Measurements from ENCODE around the gene RAB7A.
"Not testable (repeated sequence)": the region's sequence is repeated elsewhere in the genome, so short reads cannot be mapped to it uniquely, and the experiment has no call there.

RAB7A gene

GRCh38 chr3:128824132-128824850 is 98.3 kb downstream of the RAB7A start:
- no peak for DNase-seq

GRCh38 chr3:128825117-128825725 is 99.2 kb downstream of the RAB7A start:
- DNase-seq: no peak

- not testable (repeated sequence) for DNase-seq
Observed at GRCh38 chr3:128829087-128829486, 103.1 kb downstream of the RAB7A start.

GRCh38 chr3:128829925-128830625 is 104.1 kb downstream of the RAB7A start:
- DNase-seq: not testable (repeated sequence)

- DNase-seq: not testable (repeated sequence)
Observed at GRCh38 chr3:128830762-128831161, 104.8 kb downstream of the RAB7A start.

- DNase-seq: not testable (repeated sequence)
Observed at GRCh38 chr3:128832979-128833378, 107.0 kb downstream of the RAB7A start.

GRCh38 chr3:128835096-128835495 is 109.1 kb downstream of the RAB7A start:
- DNase-seq: no peak

- no peak for DNase-seq
Observed at GRCh38 chr3:128841926-128842920, 116.2 kb downstream of the RAB7A start.

GRCh38 chr3:128844502-128844901 is 118.5 kb downstream of the RAB7A start:
- no peak for DNase-seq

GRCh38 chr3:128845119-128845777 is 119.3 kb downstream of the RAB7A start:
- peak; percentile 66 for DNase-seq

- DNase-seq: peak; percentile 95
Observed at GRCh38 chr3:128845778-128846485, 119.9 kb downstream of the RAB7A start.

- DNase-seq: no peak
Observed at GRCh38 chr3:128846486-128846891, 120.5 kb downstream of the RAB7A start.

- DNase-seq: no peak
Observed at GRCh38 chr3:128847666-128848370, 121.8 kb downstream of the RAB7A start.

GRCh38 chr3:128848936-128849335 is 123.0 kb downstream of the RAB7A start:
- DNase-seq: no peak

- DNase-seq: no peak
Observed at GRCh38 chr3:128849911-128850455, 124.0 kb downstream of the RAB7A start.

- no peak for DNase-seq
Observed at GRCh38 chr3:128850544-128850943, 124.6 kb downstream of the RAB7A start.

- DNase-seq: no peak
Observed at GRCh38 chr3:128851601-128852000, 125.6 kb downstream of the RAB7A start.

GRCh38 chr3:128853826-128854225 is 127.8 kb downstream of the RAB7A start:
- DNase-seq: no peak

GRCh38 chr3:128854475-128854874 is 128.5 kb downstream of the RAB7A start:
- no peak for DNase-seq

GRCh38 chr3:128855569-128855968 is 129.6 kb downstream of the RAB7A start:
- no peak for DNase-seq

Data from NCI-H146 (cell line).